HepG2 (cell line): ENCODE results near the gene LOXL4. TPM values are rescaled to one million over a fixed set of nuclear protein-coding genes. Genes with fewer than 3 reads are reported as not detected.

Source experiments
- FOXP1 ChIP-seq, 2 experiments: fragments of 450-650 bp in 1 of 2; IDR thresholded peaks; 2 replicates each; pipeline ENCODE4 v1.6.1; 2017 to 2018; ENCODE audit warnings: antibody characterized with exemption in 1 of 2
- GATAD1 ChIP-seq: IDR thresholded peaks from 2 replicates; pipeline ENCODE4 v1.6.1; 2016; ENCODE audit warnings: missing genetic modification reagents, missing compliant biosample characterization
- GATAD2A ChIP-seq: IDR thresholded peaks from 2 replicates; pipeline ENCODE4 v1.6.1; 2016
- HDAC2 ChIP-seq: sonication (generic); formaldehyde crosslinking; IDR thresholded peaks from 2 replicates; pipeline ENCODE4 v1.4.0; 2020; ENCODE audit warnings: missing genetic modification reagents
- HMG20A ChIP-seq: IDR thresholded peaks from 2 replicates; pipeline ENCODE4 v1.6.1; 2016; ENCODE audit warnings: borderline replicate concordance
- HNF4A ChIP-seq: sonication (generic); formaldehyde crosslinking; IDR thresholded peaks from 2 replicates; pipeline ENCODE4 v1.4.0; 2020; ENCODE audit warnings: missing genetic modification reagents
- KDM1A ChIP-seq: IDR thresholded peaks from 2 replicates; pipeline ENCODE4 v1.6.1; 2016; ENCODE audit warnings: missing compliant biosample characterization
- MED1 ChIP-seq: sonication (generic); formaldehyde crosslinking; IDR thresholded peaks from 2 replicates; pipeline ENCODE4 v1.4.0; 2020; ENCODE audit warnings: missing genetic modification reagents
- NONO ChIP-seq, 2 experiments: fragments of 450-650 bp in 1 of 2; sonication (generic) in 1 of 2; formaldehyde crosslinking in 1 of 2; IDR thresholded peaks in 1 of 2; conservative IDR thresholded peaks in 1 of 2; 2 replicates each; pipeline versions ENCODE4 v1.6.1 to v1.8.0; 2017 to 2022; ENCODE audit warnings: mild to moderate bottlenecking in 1 of 2, missing genetic modification reagents in 1 of 2, moderate library complexity in 1 of 2
- PITX1 ChIP-seq: sonication (generic); formaldehyde crosslinking; IDR thresholded peaks from 2 replicates; pipeline ENCODE4 v1.5.1; 2020; ENCODE audit warnings: mild to moderate bottlenecking, missing genetic modification reagents
- SSRP1 ChIP-seq: IDR thresholded peaks from 2 replicates; pipeline ENCODE4 v1.6.1; 2016; ENCODE audit warnings: control low read depth
- TBX2 ChIP-seq: sonication (generic); formaldehyde crosslinking; IDR thresholded peaks from 2 replicates; pipeline ENCODE4 v1.5.0; 2020; ENCODE audit warnings: missing genetic modification reagents, mild to moderate bottlenecking, borderline replicate concordance
- TEAD3 ChIP-seq: optimal IDR thresholded peaks from 2 replicates; pipeline ENCODE3; 2016; ENCODE audit warnings: borderline replicate concordance
- XBP1 ChIP-seq: sonication (generic); formaldehyde crosslinking; IDR thresholded peaks from 2 replicates; pipeline ENCODE4 v1.5.0; 2020; ENCODE audit warnings: missing genetic modification reagents
- YEATS4 ChIP-seq: sonication (generic); formaldehyde crosslinking; IDR thresholded peaks from 2 replicates; pipeline ENCODE4 v1.4.0; 2020; ENCODE audit warnings: missing genetic modification reagents, borderline replicate concordance
- ZNF281 ChIP-seq: sonication (generic); formaldehyde crosslinking; IDR thresholded peaks from 2 replicates; pipeline ENCODE4 v1.4.0; 2020; ENCODE audit warnings: missing genetic modification reagents, borderline replicate concordance
- ZNF382 ChIP-seq: sonication (generic); formaldehyde crosslinking; IDR thresholded peaks from 2 replicates; pipeline ENCODE4 v1.5.0; 2020; ENCODE audit warnings: missing genetic modification reagents, mild to moderate bottlenecking, borderline replicate concordance
- ZNF543 ChIP-seq: sonication (generic); formaldehyde crosslinking; IDR thresholded peaks from 2 replicates; pipeline ENCODE4 v1.4.0; 2020; ENCODE audit warnings: mild to moderate bottlenecking, missing genetic modification reagents
- polyA plus RNA-seq, 8 experiments: library from polyadenylated mRNA; depleted of rRNA in 3 of 8; stranded (reverse) in 7 of 8; unstranded in 1 of 8; fragments of >200 nt; fragmentation: Illumina TruSeq in 4 of 8; extraction: Trizol in 4 of 8; gene quantifications; 2 replicates each; pipeline versions ENCODE4 v1.2.1 to v1.2.3, GENCODE V29; 2011 to 2016; ENCODE audit warnings: low read depth in 4 of 8, missing spikeins in 1 of 8, mixed read lengths in 1 of 8; ENCODE audit not compliant: insufficient read depth in 1 of 8
- total RNA-seq, 5 experiments: library from RNA; depleted of rRNA; stranded (reverse); fragments of >200 nt; fragmentation: Illumina TruSeq; extraction: Trizol; gene quantifications; 2 replicates each; pipeline ENCODE4 v1.2.3, GENCODE V29; 2016; ENCODE audit warnings: low read depth in 1 of 5
- TF ChIP-seq, protein P1 (sequence below): IDR thresholded peaks from 2 replicates; pipeline ENCODE4 v1.6.1; 2012; ENCODE audit warnings: inconsistent platforms
- TF ChIP-seq, protein P2 (sequence below): sonication (generic); formaldehyde crosslinking; IDR thresholded peaks from 2 replicates; pipeline ENCODE4 v1.4.0; 2020; ENCODE audit warnings: missing genetic modification reagents
- TF ChIP-seq, protein P3 (sequence below): sonication (generic); formaldehyde crosslinking; IDR thresholded peaks from 2 replicates; pipeline ENCODE4 v1.5.0; 2020; ENCODE audit warnings: mild to moderate bottlenecking, missing genetic modification reagents, borderline replicate concordance
- TF ChIP-seq, protein P4 (sequence below): sonication (generic); formaldehyde crosslinking; conservative IDR thresholded peaks from 2 replicates; pipeline ENCODE4 v1.8.0; 2022; ENCODE audit warnings: missing genetic modification reagents

Gene LOXL4
- total and polyA plus RNA-seq, 2 of the 13 experiments (the other 11 are each of a cell fraction or from before 2014, with no cell fraction given): 8.8 to 21.1 TPM

GRCh38 chr10:98270073-98270740 lies 2.2 kb upstream of the LOXL4 start (continued):
- TF ChIP-seq ZNF281 (peak; percentile 57; the same call in 1 of the 2 replicates), GATAD1 (CRISPR knock-in tag) (0 out of 2 replicates have a peak, but pooled peaks have one; percentile 47), TBX2 (CRISPR knock-in tag) (peak; percentile 63; the same call in 1 of the 2 replicates), MED1 (CRISPR knock-in tag) (peak; percentile 87), NONO (IDR thresholded peaks at IDR 0.05) (no peak), NONO (CRISPR knock-in tag; conservative IDR thresholded peaks at IDR 0.05) (peak; percentile 90), ZNF543 (CRISPR knock-in tag) (0 out of 2 replicates have a peak, but pooled peaks have one; percentile 30), ZNF382 (CRISPR knock-in tag) (no peak), GATAD2A (CRISPR knock-in tag) (peak; percentile 99), HNF4A (CRISPR knock-in tag) (peak; percentile 77), TEAD3 (CRISPR knock-in tag) (peak; percentile 51), XBP1 (no peak), KDM1A (CRISPR knock-in tag) (peak; percentile 92), PITX1 (CRISPR knock-in tag) (0 out of 2 replicates have a peak, but pooled peaks have one; percentile 51), HDAC2 (CRISPR knock-in tag) (peak; percentile 89), YEATS4 (CRISPR knock-in tag) (peak; percentile 50; the same call in 1 of the 2 replicates), FOXP1 (IDR thresholded peaks at IDR 0.05) (no peak; the same call in 1 of the 2 replicates), FOXP1 (CRISPR knock-in tag; IDR thresholded peaks at IDR 0.05) (peak; percentile 88), SSRP1 (CRISPR knock-in tag) (peak; percentile 35; the same call in 1 of the 2 replicates), HMG20A (CRISPR knock-in tag) (peak; percentile 69; the same call in 1 of the 2 replicates)
- TF ChIP-seq, protein P1, sequence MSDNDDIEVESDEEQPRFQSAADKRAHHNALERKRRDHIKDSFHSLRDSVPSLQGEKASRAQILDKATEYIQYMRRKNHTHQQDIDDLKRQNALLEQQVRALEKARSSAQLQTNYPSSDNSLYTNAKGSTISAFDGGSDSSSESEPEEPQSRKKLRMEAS: peak; percentile 26; the same call in 1 of the 2 replicates
- TF ChIP-seq, protein P2, sequence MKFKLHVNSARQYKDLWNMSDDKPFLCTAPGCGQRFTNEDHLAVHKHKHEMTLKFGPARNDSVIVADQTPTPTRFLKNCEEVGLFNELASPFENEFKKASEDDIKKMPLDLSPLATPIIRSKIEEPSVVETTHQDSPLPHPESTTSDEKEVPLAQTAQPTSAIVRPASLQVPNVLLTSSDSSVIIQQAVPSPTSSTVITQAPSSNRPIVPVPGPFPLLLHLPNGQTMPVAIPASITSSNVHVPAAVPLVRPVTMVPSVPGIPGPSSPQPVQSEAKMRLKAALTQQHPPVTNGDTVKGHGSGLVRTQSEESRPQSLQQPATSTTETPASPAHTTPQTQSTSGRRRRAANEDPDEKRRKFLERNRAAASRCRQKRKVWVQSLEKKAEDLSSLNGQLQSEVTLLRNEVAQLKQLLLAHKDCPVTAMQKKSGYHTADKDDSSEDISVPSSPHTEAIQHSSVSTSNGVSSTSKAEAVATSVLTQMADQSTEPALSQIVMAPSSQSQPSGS (CRISPR knock-in tag): peak; percentile 67; the same call in 1 of the 2 replicates
- TF ChIP-seq, protein P3, sequence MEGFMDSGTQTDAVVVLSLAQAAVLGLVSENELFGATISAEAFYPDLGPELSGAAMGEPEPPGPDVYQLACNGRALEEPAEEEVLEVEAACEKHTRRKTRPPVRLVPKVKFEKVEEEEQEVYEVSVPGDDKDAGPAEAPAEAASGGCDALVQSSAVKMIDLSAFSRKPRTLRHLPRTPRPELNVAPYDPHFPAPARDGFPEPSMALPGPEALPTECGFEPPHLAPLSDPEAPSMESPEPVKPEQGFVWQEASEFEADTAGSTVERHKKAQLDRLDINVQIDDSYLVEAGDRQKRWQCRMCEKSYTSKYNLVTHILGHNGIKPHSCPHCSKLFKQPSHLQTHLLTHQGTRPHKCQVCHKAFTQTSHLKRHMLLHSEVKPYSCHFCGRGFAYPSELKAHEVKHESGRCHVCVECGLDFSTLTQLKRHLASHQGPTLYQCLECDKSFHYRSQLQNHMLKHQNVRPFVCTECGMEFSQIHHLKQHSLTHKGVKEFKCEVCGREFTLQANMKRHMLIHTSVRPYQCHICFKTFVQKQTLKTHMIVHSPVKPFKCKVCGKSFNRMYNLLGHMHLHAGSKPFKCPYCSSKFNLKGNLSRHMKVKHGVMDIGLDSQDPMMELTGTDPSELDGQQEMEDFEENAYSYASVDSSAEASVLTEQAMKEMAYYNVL (CRISPR knock-in tag): peak; percentile 31; the same call in 1 of the 2 replicates
- TF ChIP-seq, protein P4, sequence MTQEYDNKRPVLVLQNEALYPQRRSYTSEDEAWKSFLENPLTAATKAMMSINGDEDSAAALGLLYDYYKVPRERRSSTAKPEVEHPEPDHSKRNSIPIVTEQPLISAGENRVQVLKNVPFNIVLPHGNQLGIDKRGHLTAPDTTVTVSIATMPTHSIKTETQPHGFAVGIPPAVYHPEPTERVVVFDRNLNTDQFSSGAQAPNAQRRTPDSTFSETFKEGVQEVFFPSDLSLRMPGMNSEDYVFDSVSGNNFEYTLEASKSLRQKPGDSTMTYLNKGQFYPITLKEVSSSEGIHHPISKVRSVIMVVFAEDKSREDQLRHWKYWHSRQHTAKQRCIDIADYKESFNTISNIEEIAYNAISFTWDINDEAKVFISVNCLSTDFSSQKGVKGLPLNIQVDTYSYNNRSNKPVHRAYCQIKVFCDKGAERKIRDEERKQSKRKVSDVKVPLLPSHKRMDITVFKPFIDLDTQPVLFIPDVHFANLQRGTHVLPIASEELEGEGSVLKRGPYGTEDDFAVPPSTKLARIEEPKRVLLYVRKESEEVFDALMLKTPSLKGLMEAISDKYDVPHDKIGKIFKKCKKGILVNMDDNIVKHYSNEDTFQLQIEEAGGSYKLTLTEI (CRISPR knock-in tag): no peak
